Right cardiac atrium (tissue), 5 donors: Measurements from ENCODE around the gene PRR5L. TPM values are rescaled to one million over a fixed set of nuclear protein-coding genes. Genes with fewer than 3 reads are reported as not detected.

ENCODE experiments used
- ATAC-seq, 2 donors: fragments of 200-7000 bp; cut with Tn5 transposase; one replicate each; pipeline versions ENCODE4 v1.8.0 to v1.9.1; 2020; ENCODE audit warnings: moderate library complexity in 2 of 2, mild to moderate bottlenecking in 1 of 2
- DNase-seq, 3 donors: peaks; one replicate each; pipeline ENCODE4 v3.0.0-alpha.2; 2020
- H3K27ac ChIP-seq: one replicate; pipeline ENCODE4 v1.5.1; 2013; ENCODE audit warnings: mild to moderate bottlenecking, low read length, control low read depth, moderate library complexity
- H3K27me3 ChIP-seq: one replicate; pipeline ENCODE4 v1.6.1; 2013; ENCODE audit not compliant: control insufficient read depth, insufficient read depth
- H3K4me1 ChIP-seq: one replicate; pipeline ENCODE4 v1.6.1; 2013; ENCODE audit warnings: low read length; ENCODE audit not compliant: control insufficient read depth, insufficient read depth
- H3K4me3 ChIP-seq: one replicate; pipeline ENCODE4 v1.5.1; 2013; ENCODE audit warnings: low read length, control low read depth
- H3K9me3 ChIP-seq: one replicate; pipeline ENCODE4 v1.6.1; 2013; ENCODE audit warnings: low read length; ENCODE audit not compliant: control insufficient read depth
- WGBS: extraction: QIAGEN DNeasy Blood & Tissue Kit; methylation state at CpG from one replicate; pipeline ENCODE4 v1.1.7; 2013; 5-methylcytosine and 5-hydroxymethylcytosine counted together
- intact Hi-C, 4 donors: fragments of 100-400 bp; cut with DNase I; formaldehyde crosslinking; loops; one replicate each; pipeline versions ENCODE4 v1.11.0 to v1.14.0; 2022 to 2023
- polyA plus RNA-seq: library from polyadenylated mRNA; stranded (reverse); fragments of 200-250 nt; gene quantifications from one replicate; pipeline ENCODE4 v1.2.3, GENCODE V29; 2013
- total RNA-seq, 4 donors: library from RNA; stranded (reverse); fragmentation: NEBNext Ultra II Directional; extraction: Animal tissue kit (Norgen Biotek cat#: 25700); gene quantifications; one replicate each; pipeline ENCODE4 v1.2.1, GENCODE V29; 2021
- donor health status: healthy with polysubstance abuse.
- donor health status: DM: no; HTN: yes; CAD: no.
- donor health status: DM: no; HTN: no; CAD: no.
- donor health status: DM: no; HTN: yes; CAD: no; lungs with severe emphysema.
- donor health status: DM: yes; HTN: yes; CAD: no.

Gene PRR5L
- total and polyA plus RNA-seq, 5 donors, result 0.52 to 5.0 (median 2.4) TPM

DNA sequence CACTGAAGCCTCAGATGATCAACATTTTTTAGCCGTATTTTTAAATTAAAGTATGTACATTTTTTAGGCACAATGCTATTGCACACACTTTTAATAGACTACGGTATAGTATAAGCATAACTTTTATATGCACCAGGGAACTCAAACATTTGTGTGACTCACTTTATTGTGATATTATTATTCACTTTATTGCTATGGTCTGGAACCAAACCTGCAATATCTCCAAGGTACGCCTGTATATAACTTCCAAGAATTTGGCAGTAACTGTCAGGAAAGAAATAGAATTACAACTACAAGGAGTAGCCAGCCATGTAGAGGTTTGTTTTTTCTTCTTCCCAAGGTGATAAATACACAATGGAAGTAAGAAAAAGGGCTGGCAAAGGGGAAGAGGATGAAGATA is 62.3 kb downstream of the PRR5L start:
- H3K4me3 ChIP-seq, result no peak overlapping the region
- WGBS, result 91% methylated on average over 3 of the region's 3 CpGs
- H3K4me1 ChIP-seq, result no peaks in the 10 kb centered on the region
- H3K27ac ChIP-seq, result no peak overlapping the region
- no peaks in the 10 kb centered on the region for H3K27me3 ChIP-seq
- no peaks in the 10 kb centered on the region for H3K9me3 ChIP-seq
- no peak for DNase-seq
- intact Hi-C loops, result no loop called here
- no peak for ATAC-seq

DNA sequence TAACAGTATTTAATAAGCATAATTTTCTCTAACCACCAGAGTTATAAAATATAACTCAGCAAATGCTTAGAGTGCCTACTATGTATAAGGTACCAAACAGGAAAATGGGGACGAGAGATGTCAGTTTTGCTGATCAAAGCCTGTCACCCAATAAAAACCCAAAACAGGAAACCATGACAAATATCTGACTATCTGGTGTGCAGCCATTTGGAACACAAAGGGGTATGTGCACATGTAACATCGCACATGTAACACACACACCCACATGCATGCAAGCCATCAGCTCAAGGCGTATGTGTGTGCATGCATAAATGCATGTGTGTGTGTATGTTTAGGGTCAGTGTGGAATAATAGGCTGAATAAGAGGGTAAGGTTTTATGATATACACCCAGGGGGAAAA is 64.2 kb downstream of the PRR5L start:
- no peaks in the 10 kb centered on the region for H3K4me1 ChIP-seq
- no peak overlapping the region for H3K4me3 ChIP-seq
- intact Hi-C loops, result no loop called here
- no peak overlapping the region for H3K27ac ChIP-seq
- no peak for ATAC-seq
- WGBS, result 88% methylated on average over 3 of the region's 3 CpGs
- no peaks in the 10 kb centered on the region for H3K27me3 ChIP-seq
- H3K9me3 ChIP-seq, result no peaks in the 10 kb centered on the region
- no peak for DNase-seq

DNA sequence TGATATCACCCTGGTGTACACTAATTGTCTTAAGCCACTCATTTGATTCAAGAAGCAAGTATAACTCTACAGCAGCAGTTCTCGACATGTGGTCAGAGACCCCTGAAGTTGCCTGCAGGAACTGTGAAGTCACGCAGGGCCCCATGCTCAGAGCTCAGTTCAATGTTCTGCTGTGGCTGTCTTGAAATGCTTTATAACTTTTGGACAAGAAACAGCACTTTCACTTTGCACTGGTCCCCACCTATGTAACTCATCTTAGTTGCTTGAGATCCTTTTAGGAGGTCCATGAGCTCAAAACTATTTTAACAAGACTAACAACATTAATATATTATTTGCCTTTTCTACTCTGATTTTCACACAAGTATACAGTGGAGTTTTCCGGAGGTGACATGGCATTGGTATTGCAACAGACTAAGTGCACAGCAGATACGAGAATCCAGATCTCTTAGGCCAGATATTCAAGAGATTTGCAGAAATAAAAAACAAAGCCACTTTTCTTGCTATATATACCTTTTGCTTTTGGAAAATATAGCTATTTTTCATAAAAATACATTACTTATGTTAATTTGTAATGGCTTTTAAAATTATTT is 64.8 kb downstream of the PRR5L start:
- Histone ChIP-seq H3K27me3 (no peaks in the 10 kb centered on the region), H3K4me3 (no peak overlapping the region), H3K9me3 (no peaks in the 10 kb centered on the region), H3K4me1 (no peaks in the 10 kb centered on the region), H3K27ac (no peak overlapping the region)
- 77% methylated on average over 4 of the region's 4 CpGs for whole genome bisulfite sequencing
- intact Hi-C loops, result no loop called here
- DNase-seq (no peak), ATAC-seq (no peak)

DNA sequence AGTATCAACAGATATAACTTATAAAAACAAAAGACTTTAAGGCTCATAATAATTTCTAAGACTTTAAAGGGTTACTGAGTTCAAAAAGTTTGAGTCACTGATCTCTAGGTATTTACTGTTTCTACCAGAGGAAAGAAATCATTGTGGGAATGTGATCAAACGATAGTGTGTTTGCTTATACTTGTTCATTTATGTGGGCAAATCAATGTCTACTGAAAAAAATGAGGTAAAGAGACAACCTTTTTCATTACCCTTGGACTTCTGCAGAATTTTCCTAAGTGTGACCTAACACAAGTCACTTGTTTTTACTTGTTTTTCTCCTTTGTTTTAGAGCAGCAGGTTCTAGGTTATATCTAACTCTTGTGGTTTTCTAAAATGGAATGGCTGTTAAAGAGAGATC is 65.4 kb downstream of the PRR5L start:
- H3K4me1 ChIP-seq, result no peaks in the 10 kb centered on the region
- ATAC-seq (no peak), DNase-seq (no peak)
- intact Hi-C loops, result no loop called here
- H3K27me3 ChIP-seq, result no peaks in the 10 kb centered on the region
- WGBS, result 59% methylated on average over 1 of the region's 1 CpG
- no peak overlapping the region for H3K4me3 ChIP-seq
- no peaks in the 10 kb centered on the region for H3K9me3 ChIP-seq
- H3K27ac ChIP-seq, result no peak overlapping the region

DNA sequence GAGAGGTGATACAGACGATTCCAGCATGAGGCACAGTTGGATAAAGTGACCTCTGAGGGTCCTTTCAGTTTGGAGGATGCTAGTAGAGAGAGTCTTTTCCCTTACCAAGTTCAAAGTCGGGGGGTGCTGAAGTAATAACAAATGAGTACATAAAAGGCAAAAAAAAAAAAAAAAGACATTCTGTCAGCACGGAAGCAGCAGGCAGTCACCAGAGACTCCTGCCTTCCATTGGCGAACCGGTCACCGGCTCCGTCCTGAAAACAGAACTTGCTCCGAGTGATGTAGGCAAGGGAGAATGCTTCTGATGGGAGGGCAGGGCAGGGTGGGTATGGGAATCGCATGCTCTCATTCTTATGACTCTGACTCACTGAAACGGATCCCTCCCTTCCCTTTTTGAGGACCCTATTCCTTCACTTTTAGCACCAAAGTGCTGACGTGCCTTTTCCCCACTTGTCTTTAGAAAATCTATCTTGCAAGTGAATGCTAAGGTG is 65.9 kb downstream of the PRR5L start:
- peak; percentile 37 to 59 (median 46) for DNase-seq
- WGBS, result 20% methylated on average over 11 of the region's 11 CpGs
- intact Hi-C loops, result no loop called here
- no peaks in the 10 kb centered on the region for H3K9me3 ChIP-seq
- no peaks in the 10 kb centered on the region for H3K27me3 ChIP-seq
- H3K4me3 ChIP-seq, result peak overlapping the region; percentile 13
- ATAC-seq, result peak in 1 of 2 donors; percentile 79
- H3K27ac ChIP-seq, result no peak overlapping the region
- no peaks in the 10 kb centered on the region for H3K4me1 ChIP-seq

DNA sequence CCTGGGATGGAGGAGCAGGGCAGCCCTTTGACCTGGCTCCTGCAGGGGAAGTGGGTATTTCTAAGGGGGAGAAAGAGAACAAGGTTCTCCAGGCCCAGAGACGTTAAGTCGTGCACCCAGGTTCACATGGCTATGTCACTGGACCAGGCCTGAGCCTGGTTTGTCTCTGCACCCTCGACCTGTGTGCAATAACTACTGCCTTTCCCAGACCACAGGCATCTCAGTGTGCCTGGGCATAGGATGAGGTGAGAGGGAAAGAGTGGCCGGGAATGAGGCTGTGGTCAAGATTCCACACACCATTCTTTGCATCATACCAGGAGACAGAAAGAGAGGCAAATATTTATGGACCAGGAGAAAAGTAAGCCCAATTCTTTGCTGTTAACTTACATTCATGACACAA is 66.8 kb downstream of the PRR5L start:
- H3K9me3 ChIP-seq, result no peaks in the 10 kb centered on the region
- H3K4me1 ChIP-seq, result no peaks in the 10 kb centered on the region
- ATAC-seq (no peak), DNase-seq (no peak)
- intact Hi-C loops, result no loop called here
- H3K4me3 ChIP-seq, result no peak overlapping the region
- no peak overlapping the region for H3K27ac ChIP-seq
- H3K27me3 ChIP-seq, result no peaks in the 10 kb centered on the region
- WGBS, result 74% methylated on average over 4 of the region's 4 CpGs

DNA sequence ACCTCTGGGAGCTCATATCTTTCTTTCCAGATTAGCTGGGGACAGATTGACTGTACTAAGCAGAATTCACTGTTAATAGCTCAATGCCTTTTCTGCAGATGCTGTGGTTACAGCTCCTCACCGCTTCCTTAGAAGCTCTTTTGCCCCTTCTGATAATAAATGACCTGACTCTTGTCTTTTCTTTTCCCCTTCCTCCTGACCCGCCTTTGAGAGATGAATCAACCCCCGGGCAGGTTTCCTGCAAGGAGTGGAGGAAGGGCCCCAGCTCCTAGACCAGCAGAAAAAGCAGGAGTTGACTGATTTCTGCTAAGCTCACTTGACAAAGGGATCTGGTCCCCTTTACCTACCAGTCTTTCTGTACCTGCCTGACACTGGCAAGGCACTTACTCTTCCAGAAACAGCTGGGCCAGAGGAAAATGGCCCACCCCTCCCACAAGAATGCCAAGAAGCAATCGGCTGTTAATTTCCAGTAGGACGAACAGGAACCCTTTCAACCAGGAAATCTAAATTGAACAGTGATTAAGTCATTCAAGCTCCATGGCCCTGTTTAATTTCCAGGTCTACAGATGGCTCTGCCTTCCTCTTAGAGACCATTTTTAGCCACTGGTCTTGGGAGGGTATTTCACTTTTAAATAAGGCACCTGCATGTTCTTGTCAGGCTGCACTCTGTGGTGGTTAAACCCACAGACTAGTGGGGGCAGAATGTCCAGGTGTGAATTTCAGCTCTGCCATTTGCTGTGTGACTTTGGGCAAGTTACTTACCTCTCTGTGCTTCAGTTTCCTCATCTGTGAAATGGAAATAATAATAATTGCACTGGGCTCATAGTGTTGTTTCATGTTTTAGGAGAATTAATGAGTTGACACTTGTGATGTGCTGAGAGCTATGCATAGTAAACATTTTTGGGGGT is 67.5 kb downstream of the PRR5L start:
- Histone ChIP-seq H3K9me3 (no peaks in the 10 kb centered on the region), H3K27me3 (no peaks in the 10 kb centered on the region), H3K4me1 (no peaks in the 10 kb centered on the region), H3K27ac (no peak overlapping the region), H3K4me3 (no peak overlapping the region)
- intact Hi-C loops, result no loop called here
- ATAC-seq (peak in 1 of 2 donors; percentile 16), DNase-seq (no peak)
- 53% methylated on average over 5 of the region's 5 CpGs for WGBS

DNA sequence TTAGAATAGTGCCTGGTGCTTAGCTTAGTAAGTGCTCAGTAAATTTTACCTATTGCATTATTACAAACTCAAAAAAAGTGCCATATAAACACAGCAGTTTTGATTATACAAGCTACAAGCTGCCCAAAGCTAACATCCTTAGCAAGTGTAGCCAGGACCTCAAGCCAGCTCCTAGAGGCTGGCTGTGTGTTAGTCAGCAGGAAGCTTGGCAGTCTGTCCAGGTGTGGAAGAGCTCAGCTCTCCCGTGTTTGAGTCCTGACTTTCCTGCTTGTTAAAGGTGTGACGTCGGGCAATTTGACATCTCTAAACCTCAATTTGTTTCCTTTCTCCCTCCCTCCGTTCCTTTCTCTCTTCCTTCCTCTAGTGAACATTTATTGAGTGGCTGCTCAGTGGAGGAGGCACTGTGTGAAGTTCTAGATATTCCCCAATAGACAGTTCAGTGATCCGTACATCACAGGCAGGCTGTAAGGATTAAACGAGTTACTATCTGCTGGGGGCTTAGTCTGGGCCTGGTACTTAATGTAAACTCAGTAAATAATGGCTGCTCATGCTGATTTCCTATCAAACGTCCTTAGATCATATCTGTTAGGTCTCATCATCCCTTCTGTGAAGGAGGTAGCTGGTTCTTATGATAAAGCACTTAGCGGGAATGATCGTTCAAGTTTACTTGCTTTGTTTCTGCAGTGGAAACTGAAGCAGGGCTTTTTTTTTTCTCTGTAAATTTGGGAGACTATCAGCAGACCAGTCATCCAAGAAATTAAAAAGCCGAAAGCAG is 68.7 kb downstream of the PRR5L start:
- intact Hi-C loops, result no loop called here
- DNase-seq (no peak), ATAC-seq (no peak)
- H3K4me1 ChIP-seq, result no peaks in the 10 kb centered on the region
- WGBS, result 62% methylated on average over 10 of the region's 10 CpGs
- H3K27ac ChIP-seq, result no peak overlapping the region
- no peaks in the 10 kb centered on the region for H3K9me3 ChIP-seq
- H3K27me3 ChIP-seq, result no peaks in the 10 kb centered on the region
- H3K4me3 ChIP-seq, result no peak overlapping the region

DNA sequence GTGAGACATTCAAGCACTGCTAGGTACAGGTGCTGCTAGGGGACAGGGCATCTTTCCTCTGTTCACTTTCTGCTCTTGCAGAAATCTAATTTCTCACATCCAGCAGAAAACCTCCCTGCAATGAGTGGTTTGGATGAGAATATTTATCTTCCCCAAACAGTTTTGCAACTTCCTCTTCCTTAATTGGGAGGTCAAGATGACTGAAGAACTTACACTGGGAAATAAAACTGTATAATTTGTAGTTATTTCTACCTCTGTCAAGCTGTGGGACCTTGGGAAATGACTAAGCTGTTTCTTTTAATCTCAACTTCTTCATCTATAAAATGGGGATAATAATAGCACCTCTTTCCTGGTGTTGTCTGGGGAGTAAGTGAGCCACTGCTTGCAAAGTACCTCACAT is 69.8 kb downstream of the PRR5L start:
- Histone ChIP-seq H3K4me3 (no peak overlapping the region), H3K27me3 (no peaks in the 10 kb centered on the region), H3K4me1 (no peaks in the 10 kb centered on the region), H3K9me3 (no peaks in the 10 kb centered on the region), H3K27ac (no peak overlapping the region)
- intact Hi-C loops, result no loop called here
- ATAC-seq, result no peak
- DNase-seq, result no peak

DNA sequence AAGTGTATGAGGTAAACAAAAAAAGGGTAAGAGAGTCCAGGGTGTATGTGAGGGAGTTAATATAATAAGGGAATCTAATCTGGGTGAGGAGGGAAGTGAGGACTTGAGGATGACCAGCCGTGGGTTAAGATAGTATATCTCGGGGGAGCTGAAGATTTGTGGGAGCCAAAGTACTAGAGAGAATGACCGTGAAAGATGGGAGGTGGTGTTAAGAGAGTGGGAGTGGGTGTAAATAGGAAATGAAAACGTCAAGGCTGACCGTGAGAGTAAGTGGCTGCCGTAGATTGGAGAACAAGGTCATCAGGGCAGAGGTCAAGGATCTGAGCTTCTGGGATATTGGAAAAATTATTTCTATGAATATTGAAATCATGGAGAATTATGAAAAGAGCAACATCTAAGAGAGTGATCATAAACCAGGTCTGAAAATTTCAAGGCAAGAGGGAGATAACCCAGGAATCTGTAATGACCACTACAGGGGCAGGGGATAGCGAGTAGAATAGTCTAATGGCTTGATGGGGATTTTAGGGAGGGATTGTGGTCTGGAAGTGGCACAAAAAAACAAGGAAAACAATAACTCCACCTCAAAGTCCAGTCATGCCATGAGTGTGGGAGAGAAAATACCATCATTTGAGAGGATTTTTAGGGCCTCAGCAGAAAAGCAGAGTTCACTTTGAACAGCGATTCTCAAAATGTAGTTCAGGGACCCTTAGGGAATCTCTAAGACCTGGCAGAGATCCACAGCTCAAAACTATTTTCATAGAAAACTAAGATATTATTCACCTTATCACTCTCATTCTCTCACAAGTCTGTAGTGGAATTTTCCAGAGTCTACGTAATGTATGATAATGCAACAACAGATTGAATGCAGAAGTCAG is 72.0 kb downstream of the PRR5L start:
- no peak overlapping the region for H3K27ac ChIP-seq

More for the DNA sequence above, 72.0 kb downstream of the PRR5L start:
- H3K4me1 ChIP-seq, result no peaks in the 10 kb centered on the region
- DNase-seq, result no peak
- H3K9me3 ChIP-seq, result no peaks in the 10 kb centered on the region
- WGBS, result 45% methylated on average over 9 of the region's 9 CpGs
- intact Hi-C loops, result no loop called here
- no peak for ATAC-seq
- H3K27me3 ChIP-seq, result no peaks in the 10 kb centered on the region
- H3K4me3 ChIP-seq, result no peak overlapping the region
